Measurements from ENCODE around the gene MN1.

GRCh38 chr22:27801202-27801615 lies 347 bp downstream of the MN1 start:
- TF ChIP-seq CTCF (IDR thresholded peaks at IDR 0.05) = no peak
- TF ChIP-seq POLR2A (IDR thresholded peaks at IDR 0.05) = no peak
- TF ChIP-seq POLR2AphosphoS5 (IDR thresholded peaks at IDR 0.05; ENCODE audit: insufficient read depth in 1 of 2, low read depth in 1 of 2) = no peak

Measured in vagina (tissue), 2 donors.